B cell (primary cell): ENCODE data around the gene SP3. TPM values are rescaled to one million over a fixed set of nuclear protein-coding genes. Genes with fewer than 3 reads are reported as not detected.

Experiments
- ATAC-seq: fragments of 200-7000 bp; cut with Tn5 transposase; one replicate; pipeline ENCODE4 v1.10.0; 2021; ENCODE audit warnings: low read depth, mild to moderate bottlenecking, moderate number of reproducible peaks, moderate library complexity
- CTCF ChIA-PET: fragments of 350-600 bp; sonication (Branson Sonifier 250); formaldehyde crosslinking; loops from one replicate; lab custom pipeline; 2021; ENCODE audit warnings: antibody characterized with exemption, inconsistent platforms; lab: Charles Lee
- POLR2A ChIA-PET: fragments of 350-600 bp; sonication (Branson Sonifier 250); formaldehyde crosslinking; loops from one replicate; lab custom pipeline; 2021; ENCODE audit warnings: antibody characterized with exemption; lab: Charles Lee
- DNase-seq: peaks from one replicate; pipeline ENCODE4 v3.0.0; 2013
- H2AFZ ChIP-seq: 2 replicates; pipeline ENCODE4 v1.6.1; 2012; ENCODE audit warnings: mild to moderate bottlenecking, low read depth, low read length; ENCODE audit not compliant: insufficient read depth, poor library complexity, severe bottlenecking
- H3K27ac ChIP-seq, 2 donors: 1 replicate in 1 of 2; 2 replicates in 1 of 2; pipeline ENCODE4 v1.5.1; 2012 to 2013; ENCODE audit warnings: low read length in 2 of 2, mild to moderate bottlenecking in 2 of 2, moderate library complexity in 1 of 2
- H3K27me3 ChIP-seq, 4 experiments: fragments of 200-600 bp in 1 of 4; sonication (generic) in 1 of 4; replicated peaks in 1 of 4; 1 replicate in 2 of 4; 2 replicates in 2 of 4; pipeline versions ENCODE4 v1.6.1 to v1.7.0; 2013 to 2016; ENCODE audit warnings: low read length in 3 of 4, mild to moderate bottlenecking in 2 of 4, mixed read lengths in 1 of 4, moderate library complexity in 1 of 4; ENCODE audit not compliant: insufficient read depth in 4 of 4, control insufficient read depth in 3 of 4; ENCODE audit errors: control extremely low read depth in 1 of 4
- H3K36me3 ChIP-seq, 2 experiments: replicated peaks in 1 of 2; 1 replicate in 1 of 2; 2 replicates in 1 of 2; pipeline versions ENCODE4 v1.6.1 to v1.7.1; 2013; ENCODE audit warnings: low read length in 1 of 2; ENCODE audit not compliant: insufficient read depth in 2 of 2, control insufficient read depth in 1 of 2; ENCODE audit errors: control extremely low read depth in 1 of 2, extremely low read depth in 1 of 2
- H3K4me1 ChIP-seq, 2 donors: fragments of 200-600 bp in 1 of 2; sonication (generic) in 1 of 2; 1 replicate in 1 of 2; 2 replicates in 1 of 2; pipeline versions ENCODE4 v1.5.1 to v1.6.1; 2013 to 2017; ENCODE audit warnings: low read length in 2 of 2; ENCODE audit not compliant: control insufficient read depth in 2 of 2, insufficient read depth in 2 of 2
- H3K4me2 ChIP-seq: replicated peaks from 2 replicates; pipeline ENCODE3; 2012; ENCODE audit warnings: mild to moderate bottlenecking, low read depth, low read length; ENCODE audit not compliant: poor library complexity, severe bottlenecking
- H3K4me3 ChIP-seq, 5 experiments: fragments of 200-600 bp in 1 of 5; sonication (generic) in 1 of 5; 1 replicate in 3 of 5; 2 replicates in 2 of 5; pipeline versions ENCODE4 v1.5.1 to v1.7.0; 2011 to 2016; ENCODE audit warnings: low read length in 4 of 5, mild to moderate bottlenecking in 4 of 5, low read depth in 2 of 5, control low read depth in 1 of 5, moderate library complexity in 1 of 5; ENCODE audit not compliant: insufficient read depth in 1 of 5; ENCODE audit errors: control extremely low read depth in 1 of 5, extremely low read depth in 1 of 5
- H3K79me2 ChIP-seq: fragments of 200-600 bp; sonication (generic); one replicate; pipeline ENCODE4 v1.6.0; 2016; ENCODE audit warnings: low read length; ENCODE audit not compliant: control insufficient read depth, insufficient read depth
- H3K9ac ChIP-seq: fragments of 200-600 bp; sonication (generic); 2 replicates; pipeline ENCODE4 v1.6.1; 2017; ENCODE audit warnings: mild to moderate bottlenecking, low read length, moderate library complexity
- H3K9me3 ChIP-seq, 3 donors: one replicate each; pipeline versions ENCODE4 v1.6.1 to v1.7.1; 2013; ENCODE audit warnings: low read length in 2 of 3; ENCODE audit not compliant: control insufficient read depth in 2 of 3, insufficient read depth in 1 of 3; ENCODE audit errors: control extremely low read depth in 1 of 3
- H4K20me1 ChIP-seq: 2 replicates; pipeline ENCODE4 v1.6.0; 2012; ENCODE audit warnings: mild to moderate bottlenecking, low read length; ENCODE audit not compliant: insufficient read depth, control insufficient read depth, poor library complexity, severe bottlenecking
- H3K27ac Mint-ChIP-seq: one replicate; pipeline ENCODE4 v1.8.0; 2021; ENCODE audit warnings: mixed read lengths
- H3K27me3 Mint-ChIP-seq: one replicate; pipeline ENCODE4 v1.8.0; 2021; ENCODE audit warnings: mixed read lengths
- H3K4me1 Mint-ChIP-seq: one replicate; pipeline ENCODE4 v1.8.0; 2021; ENCODE audit warnings: mixed read lengths
- H3K4me3 Mint-ChIP-seq: one replicate; pipeline ENCODE4 v1.8.0; 2021; ENCODE audit warnings: mixed read lengths
- H3K9me3 Mint-ChIP-seq: one replicate; pipeline ENCODE4 v1.8.0; 2022; ENCODE audit warnings: mixed read lengths; ENCODE audit not compliant: insufficient read depth
- EZH2 ChIP-seq: IDR thresholded peaks from 2 replicates; pipeline ENCODE4 v1.6.1; 2012; ENCODE audit warnings: borderline replicate concordance, low read depth, mild to moderate bottlenecking, moderate library complexity, low read length; ENCODE audit not compliant: insufficient read depth, poor library complexity, severe bottlenecking
- WGBS: methylation state at CpG from one replicate; pipeline ENCODE4 v1.1.5; 2013; ENCODE audit warnings: missing lambda C conversion rate; ENCODE audit not compliant: insufficient coverage; 5-methylcytosine and 5-hydroxymethylcytosine counted together
- intact Hi-C: fragments of 100-400 bp; cut with micrococcal nuclease; formaldehyde crosslinking; loops from one replicate; pipeline ENCODE4 v1.10.0; 2022
- polyA plus RNA-seq: library from polyadenylated mRNA; depleted of rRNA; stranded (reverse); fragments of >200 nt; gene quantifications from 2 replicates; pipeline ENCODE4 v1.2.3, GENCODE V29; 2012
- total RNA-seq, 2 donors: library from RNA; stranded (reverse); fragments of 120-200 nt in 1 of 2; gene quantifications; 1 replicate in 1 of 2; 2 replicates in 1 of 2; pipeline versions ENCODE4 v1.2.3 to v1.2.4, GENCODE V29; 2013 to 2022
- TF ChIP-seq, protein P1 (sequence below): fragments of 200-600 bp; IDR thresholded peaks from one replicate; pipeline ENCODE4 v1.8.0; 2022; ENCODE audit warnings: antibody characterized with exemption, mild to moderate bottlenecking

The SP3 gene
- total and polyA plus RNA-seq, 2 donors (not counting 1 experiment from before 2014, with no cell fraction given) = 31.9 to 152 TPM

GRCh38 chr2:173982918-173983317 is 17.7 kb upstream of the SP3 start:
- H3K27ac Mint-ChIP-seq = no peak overlapping the region
- H3K9me3 Mint-ChIP-seq = no peaks in the 10 kb centered on the region
- no peaks in the 10 kb centered on the region for H3K27me3 Mint-ChIP-seq
- H3K4me1 ChIP-seq = no peaks in the 10 kb centered on the region
- H3K79me2 ChIP-seq = no peaks in the 10 kb centered on the region
- H3K4me3 ChIP-seq = no peak overlapping the region
- intact Hi-C loops = no loop called here
- no peak for TF ChIP-seq EZH2
- no peaks in the 10 kb centered on the region for H3K4me1 Mint-ChIP-seq
- no peak overlapping the region for H3K27ac ChIP-seq
- H4K20me1 ChIP-seq = no peaks in the 10 kb centered on the region
- H2AFZ ChIP-seq = no peak overlapping the region
- H3K4me2 ChIP-seq = no peak overlapping the region
- ChIA-PET POLR2A (no interaction called here), CTCF (no interaction called here)
- DNase-seq = no peak
- WGBS = no CpG with 5 or more reads among the region's 3 CpGs
- no peaks in the 10 kb centered on the region for H3K36me3 ChIP-seq
- no peak overlapping the region for H3K4me3 Mint-ChIP-seq
- H3K9me3 ChIP-seq = no peaks in the 10 kb centered on the region
- ATAC-seq = no peak
- no peaks in the 10 kb centered on the region for H3K27me3 ChIP-seq
- H3K9ac ChIP-seq = no peak overlapping the region

DNA sequence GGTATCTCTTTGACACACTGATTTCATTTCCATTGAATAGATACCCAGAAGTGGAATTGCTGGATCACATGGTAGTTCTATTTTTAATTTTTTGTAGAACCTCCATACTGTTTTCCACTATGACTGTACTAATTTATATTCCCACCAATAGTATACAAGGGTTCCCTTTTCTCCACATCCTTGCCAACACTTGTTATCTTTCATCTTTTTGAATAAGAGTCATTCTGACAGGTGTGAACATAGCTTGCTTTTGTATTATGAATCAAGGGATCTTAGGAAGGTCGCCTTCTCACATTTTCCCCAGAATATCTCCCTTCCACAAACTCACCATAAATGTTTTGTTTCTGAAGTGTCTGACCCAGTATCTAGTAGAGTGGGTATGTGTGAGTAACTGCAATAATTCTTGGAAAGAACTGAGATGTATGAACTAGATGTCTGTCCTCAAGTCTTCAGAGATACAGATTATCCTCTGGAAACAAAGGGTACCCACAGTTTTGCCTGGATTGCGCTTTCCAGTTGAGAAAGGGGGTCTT is 17.1 kb upstream of the SP3 start:
- TF ChIP-seq, protein P1, sequence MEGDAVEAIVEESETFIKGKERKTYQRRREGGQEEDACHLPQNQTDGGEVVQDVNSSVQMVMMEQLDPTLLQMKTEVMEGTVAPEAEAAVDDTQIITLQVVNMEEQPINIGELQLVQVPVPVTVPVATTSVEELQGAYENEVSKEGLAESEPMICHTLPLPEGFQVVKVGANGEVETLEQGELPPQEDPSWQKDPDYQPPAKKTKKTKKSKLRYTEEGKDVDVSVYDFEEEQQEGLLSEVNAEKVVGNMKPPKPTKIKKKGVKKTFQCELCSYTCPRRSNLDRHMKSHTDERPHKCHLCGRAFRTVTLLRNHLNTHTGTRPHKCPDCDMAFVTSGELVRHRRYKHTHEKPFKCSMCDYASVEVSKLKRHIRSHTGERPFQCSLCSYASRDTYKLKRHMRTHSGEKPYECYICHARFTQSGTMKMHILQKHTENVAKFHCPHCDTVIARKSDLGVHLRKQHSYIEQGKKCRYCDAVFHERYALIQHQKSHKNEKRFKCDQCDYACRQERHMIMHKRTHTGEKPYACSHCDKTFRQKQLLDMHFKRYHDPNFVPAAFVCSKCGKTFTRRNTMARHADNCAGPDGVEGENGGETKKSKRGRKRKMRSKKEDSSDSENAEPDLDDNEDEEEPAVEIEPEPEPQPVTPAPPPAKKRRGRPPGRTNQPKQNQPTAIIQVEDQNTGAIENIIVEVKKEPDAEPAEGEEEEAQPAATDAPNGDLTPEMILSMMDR = no peak
- TF ChIP-seq EZH2 = no peak
- ATAC-seq (no peak), DNase-seq (no peak)
- Histone ChIP-seq H4K20me1 (no peaks in the 10 kb centered on the region), H3K4me3 (no peak overlapping the region), H3K79me2 (no peaks in the 10 kb centered on the region), H2AFZ (no peak overlapping the region), H3K9me3 (no peaks in the 10 kb centered on the region), H3K27me3 (no peaks in the 10 kb centered on the region), H3K4me2 (no peak overlapping the region), H3K4me1 (no peaks in the 10 kb centered on the region), H3K36me3 (no peaks in the 10 kb centered on the region), H3K27ac (no peak overlapping the region), H3K9ac (no peak overlapping the region)
- ChIA-PET POLR2A (interaction anchor here (0.6 kb wide), 1 partner anchor 84 kb away, joined by 6 read pairs; no protein-coding TSS in a partner anchor), CTCF (no interaction called here)
- WGBS = no CpG with 5 or more reads among the region's 2 CpGs
- H3K4me1 Mint-ChIP-seq = no peaks in the 10 kb centered on the region
- no peak overlapping the region for H3K27ac Mint-ChIP-seq
- no peaks in the 10 kb centered on the region for H3K9me3 Mint-ChIP-seq
- H3K27me3 Mint-ChIP-seq = no peaks in the 10 kb centered on the region
- no peak overlapping the region for H3K4me3 Mint-ChIP-seq
- intact Hi-C loops = no loop called here
